DOHH2 (cell line): ENCODE results near the gene ATG9B.

Experiments
- H3F3A ChIP-seq: fragments of 200-600 bp; sonication (generic), shearing (Covaris generic); 2 replicates; pipeline ENCODE4 v1.6.0; 2016; ENCODE audit warnings: antibody characterized with exemption, mild to moderate bottlenecking; ENCODE audit not compliant: control insufficient read depth, insufficient read depth
- H3K27ac ChIP-seq: fragments of 200-600 bp; sonication (generic); 2 replicates; pipeline ENCODE4 v1.5.1; 2014; ENCODE audit warnings: low read depth, mild to moderate bottlenecking, low read length, moderate library complexity
- H3K27me3 ChIP-seq: fragments of 200-600 bp; sonication (generic); 2 replicates; pipeline ENCODE4 v1.6.1; 2014; ENCODE audit warnings: mild to moderate bottlenecking, low read length, mixed read lengths; ENCODE audit not compliant: control insufficient read depth
- H3K36me3 ChIP-seq: fragments of 200-600 bp; sonication (generic); 2 replicates; pipeline ENCODE4 v1.6.1; 2014; ENCODE audit warnings: mild to moderate bottlenecking, low read length, moderate library complexity, mixed read lengths; ENCODE audit not compliant: control insufficient read depth
- H3K4me1 ChIP-seq: fragments of 200-600 bp; sonication (generic); 2 replicates; pipeline ENCODE4 v1.6.1; 2014; ENCODE audit warnings: mild to moderate bottlenecking, low read length, mixed read lengths; ENCODE audit not compliant: control insufficient read depth
- H3K4me2 ChIP-seq: fragments of 200-600 bp; sonication (generic); 2 replicates; pipeline ENCODE4 v1.6.0; 2014; ENCODE audit warnings: mild to moderate bottlenecking, low read length, moderate library complexity
- H3K4me3 ChIP-seq: fragments of 200-600 bp; sonication (generic); 2 replicates; pipeline ENCODE4 v1.5.1; 2014; ENCODE audit warnings: mild to moderate bottlenecking, low read length, mixed read lengths
- H3K79me2 ChIP-seq: fragments of 200-600 bp; sonication (generic); 2 replicates; pipeline ENCODE4 v1.6.1; 2014; ENCODE audit warnings: mild to moderate bottlenecking, low read length, mixed read lengths; ENCODE audit not compliant: control insufficient read depth
- H3K9me2 ChIP-seq: fragments of 200-600 bp; sonication (generic); replicated peaks from 2 replicates; pipeline ENCODE4 v1.6.1; 2014; ENCODE audit warnings: mild to moderate bottlenecking, low read length, mixed read lengths; ENCODE audit not compliant: control insufficient read depth
- H3K9me3 ChIP-seq: fragments of 200-600 bp; sonication (generic); 2 replicates; pipeline ENCODE4 v1.6.1; 2014; ENCODE audit warnings: antibody characterized with exemption, low read length, mixed read lengths; ENCODE audit not compliant: control insufficient read depth, insufficient read depth
- H4K20me1 ChIP-seq: fragments of 200-600 bp; sonication (generic); 2 replicates; pipeline ENCODE4 v1.6.0; 2014; ENCODE audit warnings: low read depth, mild to moderate bottlenecking, antibody characterized with exemption, low read length, moderate library complexity; ENCODE audit not compliant: control insufficient read depth, insufficient read depth
- CTCF ChIP-seq: fragments of 200-600 bp; sonication (generic); IDR thresholded peaks from one replicate; pipeline ENCODE4 v1.5.1; 2014; ENCODE audit warnings: antibody characterized with exemption, mild to moderate bottlenecking, low read depth, low read length; ENCODE audit not compliant: poor library complexity, severe bottlenecking
- EZH2phosphoT487 ChIP-seq: fragments of 200-600 bp; sonication (generic); IDR thresholded peaks from 2 replicates; pipeline ENCODE4 v1.6.1; 2017; ENCODE audit warnings: borderline replicate concordance, mild to moderate bottlenecking, antibody characterized with exemption, low read length, moderate library complexity, mixed read lengths

The ATG9B gene

GRCh38 chr7:151047976-151048815 is 23.9 kb upstream of the ATG9B start, which contains the start of gene ASIC3:
Gene ASIC3, plus strand, starts transcription at chr7:151048531. Its CDS starts 355 bp downstream, at chr7:151048886.
- no peaks in the 10 kb centered on the region for H3K9me3 ChIP-seq
- no peaks in the 10 kb centered on the region for H3K79me2 ChIP-seq
- no peak within 1 kb of the TSS for H3K27ac ChIP-seq
- no peaks in the 10 kb centered on the region for H4K20me1 ChIP-seq
- no peak within 1 kb of the TSS for H3K4me2 ChIP-seq
- H3K27me3 ChIP-seq, result peaks cover 11% of the 10 kb centered on the region; the same call in 1 of the 2 replicates
- TF ChIP-seq EZH2phosphoT487 (no peak), CTCF (no peak)
- 0 out of 2 replicates have a peak, but pooled peaks cover 4% of the 10 kb centered on the region for H3K4me1 ChIP-seq
- H3K9me2 ChIP-seq, result no peaks in the 10 kb centered on the region
- H3F3A ChIP-seq, result no peaks in the 10 kb centered on the region
- H3K36me3 ChIP-seq, result no peaks in the 10 kb centered on the region
- no peak within 1 kb of the TSS for H3K4me3 ChIP-seq

GRCh38 chr7:151046603-151047573 is 22.6 kb upstream of the ATG9B start:
- Histone ChIP-seq H3K4me1 (0 out of 2 replicates have a peak, but pooled peaks cover 2% of the 10 kb centered on the region), H4K20me1 (no peaks in the 10 kb centered on the region), H3K27ac (no peak overlapping the region), H3K79me2 (no peaks in the 10 kb centered on the region), H3K9me3 (no peaks in the 10 kb centered on the region), H3K4me2 (no peak overlapping the region), H3K36me3 (no peaks in the 10 kb centered on the region), H3F3A (no peaks in the 10 kb centered on the region), H3K27me3 (peaks cover 11% of the 10 kb centered on the region; the same call in 1 of the 2 replicates), H3K4me3 (no peak overlapping the region), H3K9me2 (no peaks in the 10 kb centered on the region)
- TF ChIP-seq EZH2phosphoT487 (no peak), CTCF (no peak)

GRCh38 chr7:151045967-151046366 is 21.7 kb upstream of the ATG9B start:
- H3K4me2 ChIP-seq, result no peak overlapping the region
- no peaks in the 10 kb centered on the region for H3F3A ChIP-seq
- no peaks in the 10 kb centered on the region for H4K20me1 ChIP-seq
- H3K4me1 ChIP-seq, result no peaks in the 10 kb centered on the region
- no peak overlapping the region for H3K4me3 ChIP-seq
- TF ChIP-seq EZH2phosphoT487 (no peak), CTCF (no peak)
- H3K9me2 ChIP-seq, result no peaks in the 10 kb centered on the region
- no peaks in the 10 kb centered on the region for H3K79me2 ChIP-seq
- H3K36me3 ChIP-seq, result no peaks in the 10 kb centered on the region
- no peak overlapping the region for H3K27ac ChIP-seq
- H3K9me3 ChIP-seq, result no peaks in the 10 kb centered on the region
- H3K27me3 ChIP-seq, result peaks cover 10% of the 10 kb centered on the region; the same call in 1 of the 2 replicates
